ENCODE measurements around the gene SPATA20. TPM values are rescaled to one million over a fixed set of nuclear protein-coding genes. Genes with fewer than 3 reads are reported as not detected.

SPATA20 gene
- total and polyA plus RNA-seq, 2 of the 4 experiments (the other 2 are of a cell fraction), result 17.0 to 35.0 TPM

GRCh38 chr17:50542795-50543774 is 3.9 kb upstream of the SPATA20 start:
- H3K56ac ChIP-seq (ENCODE audit: extremely low read depth, insufficient read depth, low read length), result no peak overlapping the region
- H3K27ac ChIP-seq (ENCODE audit: insufficient read depth, low read length), result no peak overlapping the region
- H3K9ac ChIP-seq (ENCODE audit: low read depth, low read length), result no peak overlapping the region
- WGBS, 2 experiments (ENCODE audit: extremely low coverage in 2 of 2, insufficient read length in 1 of 2), result 71% methylated on average over 6 of the region's 16 CpGs; no CpG with 5 or more reads in 1 of the 2 experiments
- in situ Hi-C loops (cut with MboI; ENCODE audit: low sequenced_read_pairs) (loop anchor here (10.0 kb wide), 1 partner anchor 412 kb away; no protein-coding TSS in a partner anchor), dilution Hi-C loops (cut with HindIII; ENCODE audit: low sequenced_read_pairs, unreplicated experiment) (no loop called here), intact Hi-C loops (cut with micrococcal nuclease) (loop anchor here (1.0 to 10.0 kb wide), 2 partner anchors 61 to 412 kb away; no protein-coding TSS in a partner anchor)
- H3K27me3 ChIP-seq (ENCODE audit: control insufficient read depth, insufficient read depth, low read length), result no peaks in the 10 kb centered on the region
- no peak overlapping the region for H3K14ac ChIP-seq (replicated peaks; ENCODE audit: low read depth, low read length)
- H2BK5ac ChIP-seq (ENCODE audit: low read depth, low read length, poor library complexity, severe bottlenecking), result no peak overlapping the region
- no peak overlapping the region for H3K18ac ChIP-seq (ENCODE audit: low read depth, low read length)
- H3K4me3 ChIP-seq (ENCODE audit: insufficient read depth, low read depth, low read length), result no peak overlapping the region
- H2AK9ac ChIP-seq (replicated peaks; ENCODE audit: low read depth, low read length, poor library complexity), result peak overlapping the region; percentile 71
- no peak overlapping the region for H3K4me2 ChIP-seq (ENCODE audit: low read depth, low read length)
- H4K5ac ChIP-seq (ENCODE audit: low read depth, low read length), result peak overlapping the region; percentile 23; the same call in 1 of the 2 replicates
- no peak overlapping the region for H2BK20ac ChIP-seq (ENCODE audit: low read depth, low read length)
- no peak for ATAC-seq (ENCODE audit: low read depth)
- peak overlapping the region; percentile 65; the same call in 1 of the 2 replicates for H2AK5ac ChIP-seq (ENCODE audit: low read depth, low read length)
- peaks cover 0 to 17% of the 10 kb centered on the region in 2 experiments; a peak in 2 of 4 replicates for H3K79me1 ChIP-seq (ENCODE audit: low read depth in 1 of 2, low read length in 2 of 2)
- peaks cover 9% of the 10 kb centered on the region for H3K9me1 ChIP-seq (ENCODE audit: insufficient read depth, low read length)
- H3K4ac ChIP-seq (ENCODE audit: low read depth, low read length), result peak overlapping the region; percentile 33; the same call in 1 of the 2 replicates
- no TSS peak for BruUV-seq (replicated peaks)
- no peak overlapping the region for H3K23ac ChIP-seq (ENCODE audit: low read depth, low read length)
- H2AFZ ChIP-seq (replicated peaks; ENCODE audit: low read length, poor library complexity), result peak overlapping the region; percentile 74
- ChIA-PET CTCF (no interaction called here), POLR2A (ENCODE audit: unreplicated experiment) (interaction anchor here (0.6 kb wide), 1 partner anchor 96 kb away, joined by 3 read pairs; no protein-coding TSS in a partner anchor)
- peak overlapping the region; percentile 38 to 75; a peak in 2 of 4 replicates for H4K8ac ChIP-seq (ENCODE audit: low read depth in 2 of 2, low read length in 2 of 2)
- no peak overlapping the region for H2BK120ac ChIP-seq (ENCODE audit: low read depth, low read length)
- H4K91ac ChIP-seq (ENCODE audit: insufficient read depth, low read depth, low read length), result 0 out of 2 replicates have a peak overlapping the region, but pooled peaks have one; percentile 18
- H4K20me1 ChIP-seq (ENCODE audit: insufficient read depth, low read length), result no peaks in the 10 kb centered on the region
- no peaks in the 10 kb centered on the region for H3K36me3 ChIP-seq (ENCODE audit: control insufficient read depth, insufficient read depth, low read length)
- no peak for DNase-seq
- H2BK15ac ChIP-seq (ENCODE audit: low read depth, low read length), result no peak overlapping the region
- H3K4me1 ChIP-seq (ENCODE audit: control insufficient read depth, insufficient read depth, low read length), result peaks cover 19% of the 10 kb centered on the region
- no peaks in the 10 kb centered on the region for H3K9me3 ChIP-seq (ENCODE audit: control insufficient read depth, insufficient read depth, low read length)
- TF ChIP-seq RFX5 (IDR thresholded peaks at IDR 0.05; ENCODE audit: low read depth, low read length), result no peak
- TF ChIP-seq CEBPB (IDR thresholded peaks at IDR 0.05; ENCODE audit: low read depth, low read length), result no peak
- no peak for TF ChIP-seq ELK1 (IDR thresholded peaks at IDR 0.05; ENCODE audit: borderline replicate concordance, low read depth, low read length)
- TF ChIP-seq FOS (IDR thresholded peaks at IDR 0.05; ENCODE audit: low read depth, low read length), result no peak
- no peak for TF ChIP-seq CTCF (conservative IDR thresholded peaks at IDR 0.05; ENCODE audit: low read depth, low read length)
- no peak for TF ChIP-seq MXI1 (IDR thresholded peaks at IDR 0.05; ENCODE audit: borderline replicate concordance, low read depth, low read length)
- no peak for TF ChIP-seq RAD21 (IDR thresholded peaks at IDR 0.05; ENCODE audit: low read length)
- TF ChIP-seq CHD1 (IDR thresholded peaks at IDR 0.05; ENCODE audit: low read depth, low read length), result no peak
- TF ChIP-seq USF2 (IDR thresholded peaks at IDR 0.05; ENCODE audit: low read depth, low read length), result no peak
- no peak for TF ChIP-seq BHLHE40 (IDR thresholded peaks at IDR 0.05; ENCODE audit: low read depth, low read length)
- TF ChIP-seq MAFK (IDR thresholded peaks at IDR 0.05; ENCODE audit: low read depth, low read length), result no peak
- no peak for TF ChIP-seq MAZ (IDR thresholded peaks at IDR 0.05; ENCODE audit: borderline replicate concordance, low read depth, low read length)
